G401 (cell line): Measurements from ENCODE around the gene IDS. TPM values are rescaled to one million over a fixed set of nuclear protein-coding genes. Genes with fewer than 3 reads are reported as not detected.
"Not testable (repeated sequence)": the region's sequence is repeated elsewhere in the genome, so short reads cannot be mapped to it uniquely, and the experiment has no call there.

Experiments used
- DNase-seq: peaks from one replicate; pipeline ENCODE4 v3.0.0-alpha.2; 2015; ENCODE audit warnings: low spot score
- in situ Hi-C: cut with HindIII; loops from 2 replicates; pipeline ENCODE4 v1.10.0; 2016; ENCODE audit warnings: low sequenced_read_pairs, mixed read lengths
- total RNA-seq: library from RNA; depleted of rRNA; stranded (reverse); fragments of >200 nt; shearing (Covaris generic); gene quantifications from 2 replicates; pipeline ENCODE4 v1.2.3, GENCODE V29; 2014

The IDS gene
- total RNA-seq, 1 experiment from 2014 or later: 12.1 TPM

DNA sequence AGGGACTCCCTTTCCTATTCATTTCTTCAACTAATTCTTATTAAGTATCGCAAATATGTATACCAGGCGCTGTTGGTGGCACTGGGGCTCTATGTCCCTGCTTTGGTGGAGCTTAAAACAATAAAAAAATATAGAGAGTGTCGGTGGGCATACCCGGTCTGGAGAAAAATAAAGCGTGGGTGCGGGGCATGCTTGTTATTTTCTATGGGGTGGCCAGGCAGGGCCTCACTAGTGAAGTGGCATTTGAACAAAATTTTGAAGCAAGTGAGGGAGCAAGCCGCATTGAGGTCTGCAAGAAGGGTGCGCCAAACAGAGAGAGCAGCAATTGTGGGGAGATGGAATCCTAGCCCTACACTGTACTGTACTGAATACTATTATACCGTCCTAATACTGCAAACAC, 565 bp upstream of the IDS start:
- in situ Hi-C loops: no loop called here
- DNase-seq: no peak

DNA sequence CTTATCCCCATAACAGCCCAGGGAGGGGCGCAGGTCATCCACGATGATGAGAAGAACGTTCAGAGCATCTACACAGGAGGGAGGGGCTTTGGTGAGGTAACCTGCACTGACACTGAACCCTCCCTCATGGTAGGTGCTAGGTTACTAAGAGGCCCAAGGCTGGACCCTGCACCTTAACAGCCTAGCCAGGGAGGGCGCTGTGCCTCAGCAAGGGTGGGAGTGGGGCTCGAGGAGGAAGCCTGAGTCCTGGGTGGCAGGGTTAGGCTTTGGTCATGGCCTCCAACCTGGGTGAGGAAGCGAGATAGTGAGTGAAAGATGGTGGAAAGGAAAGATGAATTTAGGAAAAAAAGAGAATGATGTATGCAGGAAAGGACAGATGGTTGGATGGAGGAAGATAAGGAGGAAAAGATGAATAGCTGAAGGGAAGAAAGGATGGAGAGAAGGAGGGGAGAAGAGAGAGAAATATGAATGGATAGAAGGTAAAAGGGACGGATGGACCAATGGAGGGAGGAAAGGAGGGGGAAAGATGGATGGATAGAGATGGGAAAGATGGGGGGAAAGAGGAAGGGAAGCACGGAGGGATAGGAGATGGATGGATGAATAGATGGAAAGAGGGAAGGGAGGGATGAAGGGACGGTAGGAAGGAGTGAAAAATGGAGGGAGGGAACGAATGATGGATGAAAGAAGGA, 736 bp downstream of the IDS start:
- in situ Hi-C loops: no loop called here
- peak; percentile 47 for DNase-seq

DNA sequence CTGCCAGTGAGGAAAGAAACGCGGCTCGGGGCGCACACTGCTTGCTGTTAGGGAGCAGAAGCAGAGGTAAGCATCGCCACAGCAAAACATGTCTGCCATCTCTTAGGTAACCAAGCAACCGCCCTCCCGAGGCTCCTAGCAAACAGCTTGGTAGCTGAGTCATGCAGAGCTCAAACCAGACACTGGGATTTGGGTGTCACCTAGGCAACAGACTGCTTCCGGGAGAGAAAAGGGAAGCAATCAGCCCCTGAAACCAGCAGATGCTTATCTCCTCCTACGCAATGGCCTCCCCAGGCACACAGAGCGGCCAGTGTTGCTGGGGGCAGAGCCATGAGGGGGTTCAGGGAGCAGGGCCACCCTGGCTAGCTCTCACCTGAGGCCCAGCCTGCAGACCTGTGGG, 1.7 kb downstream of the IDS start:
- in situ Hi-C loops: not testable (repeated sequence)
- DNase-seq: peak; percentile 44

GRCh38 chrX:149502923-149503322, 2.2 kb downstream of the IDS start:
- DNase-seq, in situ Hi-C loops: not testable (repeated sequence)

- DNase-seq: no peak
- in situ Hi-C loops: no loop called here
Observed at GRCh38 chrX:149499766-149500165, 5.3 kb downstream of the IDS start.

- DNase-seq: no peak
- in situ Hi-C loops: no loop called here
Observed at GRCh38 chrX:149498767-149499166, 6.3 kb downstream of the IDS start.

- no peak for DNase-seq
- in situ Hi-C loops: no loop called here
Observed at GRCh38 chrX:149497626-149498025, 7.5 kb downstream of the IDS start.

DNA sequence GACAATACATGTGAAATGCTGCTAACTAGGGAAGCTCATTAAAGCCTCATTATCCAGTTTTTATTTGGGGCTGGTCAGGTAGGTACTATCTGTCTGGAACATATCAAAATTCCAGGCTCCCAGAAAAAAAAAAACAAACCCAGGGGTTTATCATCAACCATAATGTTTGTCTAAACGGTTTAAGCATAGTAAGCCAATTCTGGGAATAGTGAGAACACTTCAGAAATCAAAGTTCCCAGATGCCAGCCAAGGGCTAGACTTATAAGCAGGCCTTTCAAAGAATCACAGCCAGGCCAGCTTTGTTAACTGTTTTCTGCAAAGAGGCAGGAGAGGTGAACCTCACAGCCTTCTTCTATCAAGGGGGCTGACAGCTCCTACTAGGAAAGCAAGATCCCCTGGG, 8.1 kb downstream of the IDS start:
- DNase-seq: no peak
- in situ Hi-C loops: no loop called here

GRCh38 chrX:149495573-149496071, 9.5 kb downstream of the IDS start:
- no peak for DNase-seq
- in situ Hi-C loops: no loop called here

DNA sequence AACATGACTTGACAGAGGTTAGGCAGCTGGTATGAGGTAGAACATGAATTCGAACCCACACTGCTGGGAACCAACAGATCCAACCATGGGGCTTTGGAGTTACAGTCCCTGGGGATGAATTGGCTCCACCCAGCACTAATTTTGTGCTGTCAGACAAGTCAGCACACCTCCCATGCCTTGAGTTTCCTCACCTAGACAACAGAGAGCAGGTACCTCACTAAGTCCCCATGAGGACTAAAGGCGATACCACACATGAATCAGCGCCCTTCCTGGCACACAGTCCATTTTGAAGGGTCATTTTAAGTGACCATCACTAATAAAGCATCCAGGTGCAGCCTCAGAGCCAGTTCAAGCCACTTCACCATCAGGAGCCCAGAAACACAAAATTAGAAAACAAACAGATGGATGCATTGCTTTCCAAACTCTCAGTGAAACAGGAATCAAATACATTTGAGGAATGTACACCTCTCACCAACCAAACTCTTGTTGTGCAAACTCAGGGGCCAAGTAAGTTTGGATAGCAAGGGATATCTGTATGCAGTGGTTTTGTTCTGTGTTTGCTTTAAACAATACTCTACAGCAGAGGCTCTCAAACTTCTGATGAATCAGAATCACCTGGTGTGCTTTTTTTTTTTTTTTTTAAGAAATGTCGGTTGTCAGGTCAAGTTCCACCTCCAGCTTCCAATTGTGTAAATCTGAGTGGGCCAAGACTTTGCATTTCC, 10.1 kb downstream of the IDS start:
- in situ Hi-C loops: no loop called here
- DNase-seq: no peak

- no peak for DNase-seq
- in situ Hi-C loops: no loop called here
Observed at GRCh38 chrX:149493567-149494562, 11.2 kb downstream of the IDS start.

DNA sequence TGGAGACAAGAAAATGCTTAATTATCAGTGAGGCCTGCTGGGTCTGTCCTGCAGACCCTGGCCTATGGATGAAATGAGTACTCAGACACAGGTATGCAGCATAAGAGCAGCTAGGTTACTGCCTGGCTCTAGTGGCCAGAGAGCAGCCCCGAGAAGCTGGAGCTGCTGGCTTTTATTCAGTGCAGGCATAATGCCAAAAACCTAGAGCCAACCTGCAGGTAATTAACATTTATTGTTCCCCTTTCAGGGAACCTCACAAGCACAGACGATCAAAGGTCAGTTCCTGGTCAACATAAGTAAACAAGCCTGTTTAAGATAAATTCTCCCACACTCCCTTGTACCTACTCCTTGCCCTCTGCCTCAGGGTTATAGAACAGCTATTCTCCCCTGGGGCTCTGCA, 13.3 kb downstream of the IDS start:
- in situ Hi-C loops: no loop called here
- DNase-seq: peak; percentile 19

- no peak for DNase-seq
- in situ Hi-C loops: no loop called here
Observed at GRCh38 chrX:149490100-149490499, 15.0 kb downstream of the IDS start.

- DNase-seq: peak; percentile 37
- in situ Hi-C loops: not testable (repeated sequence)
Observed at GRCh38 chrX:149488411-149489052, 16.6 kb downstream of the IDS start.

GRCh38 chrX:149488008-149488407, 17.1 kb downstream of the IDS start:
- DNase-seq, in situ Hi-C loops: not testable (repeated sequence)

GRCh38 chrX:149487292-149487691, 17.8 kb downstream of the IDS start:
- peak; percentile 17 for DNase-seq

DNA sequence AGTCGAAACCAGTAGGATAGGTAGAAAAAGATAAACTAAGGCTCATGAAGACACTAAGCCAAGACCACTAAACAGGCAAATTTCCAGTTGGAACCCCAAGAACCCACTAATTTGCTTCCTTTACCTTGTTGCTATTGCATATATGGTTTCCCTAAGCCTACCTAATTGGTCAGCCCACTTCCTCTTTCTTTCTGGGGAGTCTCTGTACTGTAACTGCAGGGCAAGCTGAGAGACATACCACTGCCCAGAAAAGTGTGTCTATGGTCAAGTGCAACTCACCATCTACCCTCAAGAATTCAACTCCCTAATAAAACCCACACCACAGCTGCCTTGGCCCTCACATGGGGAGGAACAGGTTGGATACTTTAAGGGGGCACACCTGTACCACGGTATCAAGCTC, 28.6 kb downstream of the IDS start:
- no peak for DNase-seq
- in situ Hi-C loops: no loop called here

More at GRCh38 chrX:149487292-149487691, 17.8 kb downstream of the IDS start:
- in situ Hi-C loops: no loop called here

DNA sequence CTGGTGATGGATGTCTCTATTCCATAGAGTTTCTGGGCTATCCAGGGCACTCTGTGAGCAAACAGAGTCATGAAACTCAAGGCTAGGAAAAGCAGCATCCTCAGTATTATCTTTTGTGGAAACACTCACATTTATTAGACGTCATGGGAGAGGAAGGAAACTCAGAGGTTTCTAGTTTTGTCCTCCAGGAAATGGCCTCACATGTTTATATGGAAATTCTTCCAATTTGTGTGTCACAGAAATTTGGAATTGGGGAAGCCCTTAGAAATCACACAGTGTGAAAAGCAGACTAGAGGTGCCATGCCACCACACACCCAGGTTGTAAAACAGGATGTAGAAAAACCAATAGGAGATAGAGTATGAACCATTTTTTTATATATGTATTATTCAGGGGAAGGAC, 31.1 kb downstream of the IDS start:
- no peak for DNase-seq
- in situ Hi-C loops: no loop called here

GRCh38 chrX:149473092-149473491, 32.0 kb downstream of the IDS start:
- in situ Hi-C loops: no loop called here
- no peak for DNase-seq
